Stimulated activated CD8-positive, alpha-beta memory T cell treated with anti-CD3 and anti-CD28 coated beads, Interleukin-2, amount 100 ng/mL, for 1 hour (primary cell): Measurements from ENCODE around the gene ACR.

ENCODE experiments used
- DNase-seq, 2 donors: peaks; one replicate each; pipeline ENCODE4 v3.0.0-alpha.2; 2020; ENCODE audit warnings: low read depth in 2 of 2

ACR gene

DNA sequence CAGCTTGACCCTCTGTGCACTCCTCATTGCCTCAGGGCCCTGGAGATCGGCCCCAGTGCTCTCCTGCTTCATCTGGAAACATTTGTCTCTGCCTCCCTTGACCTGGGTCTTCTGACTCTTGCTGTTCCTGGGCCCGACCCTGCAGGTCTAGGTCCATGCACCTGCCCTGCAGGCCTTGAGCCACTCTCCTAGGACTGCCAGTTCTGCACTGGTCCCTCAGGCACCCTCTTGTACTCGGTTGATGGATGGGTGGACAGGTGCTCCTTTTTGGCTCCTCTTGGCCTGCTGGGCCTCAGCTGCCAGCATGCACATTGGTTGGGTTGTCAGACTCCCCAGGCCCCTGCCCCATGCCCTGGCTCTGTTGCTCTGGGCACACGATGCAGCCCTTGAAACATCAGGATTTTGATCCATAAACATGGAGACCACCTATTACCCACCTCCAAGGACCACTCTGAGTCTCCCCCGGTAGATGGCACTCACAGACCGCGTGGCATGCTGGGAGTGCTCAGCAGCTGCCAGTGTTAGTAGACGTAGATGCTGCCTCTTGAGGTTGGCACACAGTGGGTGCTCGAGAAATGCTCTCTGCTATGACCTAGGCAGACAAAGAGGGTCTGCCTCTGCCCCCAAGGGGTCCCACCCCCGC lies 20.2 kb upstream of the ACR start:
- DNase-seq: no peak

DNA sequence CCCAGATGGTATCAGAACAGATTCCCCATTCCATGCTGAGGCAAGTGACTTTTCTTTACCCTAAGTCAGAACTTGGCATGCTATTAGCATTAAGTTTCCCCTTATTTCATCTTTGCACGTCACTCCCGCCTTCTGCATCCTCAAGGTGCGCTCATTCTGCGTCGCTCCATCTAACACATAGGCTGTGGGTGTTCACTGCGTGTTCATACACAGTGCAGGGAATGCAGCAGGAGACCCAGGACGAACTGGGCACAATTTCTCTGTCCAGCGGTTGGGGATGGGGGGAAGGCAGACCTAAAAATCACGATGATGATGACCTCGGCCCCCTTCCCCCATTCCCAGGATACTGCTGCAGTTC lies 19.7 kb upstream of the ACR start:
- no peak for DNase-seq

DNA sequence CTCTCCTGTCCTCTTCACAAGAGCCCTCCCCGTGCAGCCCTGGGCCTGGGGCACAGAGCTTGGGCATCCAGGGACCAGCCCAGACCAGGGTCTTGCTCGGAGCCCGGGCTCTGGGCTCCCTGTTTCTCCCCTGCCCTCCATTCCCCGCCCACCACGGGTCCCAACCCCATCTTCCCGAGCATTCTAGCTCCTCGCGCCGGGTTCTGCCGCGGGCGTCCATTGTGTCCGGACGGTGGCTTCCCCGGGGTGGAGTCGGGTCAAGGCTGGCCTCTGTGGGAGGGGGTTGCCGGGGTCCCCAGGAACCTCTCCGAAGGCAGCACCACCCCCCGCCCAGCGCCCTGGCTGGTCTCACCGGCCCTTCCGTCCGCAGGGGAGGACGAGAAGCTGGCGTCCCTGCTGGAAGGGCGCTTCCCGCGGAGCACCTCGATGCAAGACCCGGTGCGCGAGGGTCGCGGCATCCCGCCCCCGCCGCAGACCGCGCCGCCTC lies 18.1 kb upstream of the ACR start:
- no peak for DNase-seq

GRCh38 chr22:50720301-50721256 lies 17.4 kb upstream of the ACR start:
- no peak for DNase-seq

DNA sequence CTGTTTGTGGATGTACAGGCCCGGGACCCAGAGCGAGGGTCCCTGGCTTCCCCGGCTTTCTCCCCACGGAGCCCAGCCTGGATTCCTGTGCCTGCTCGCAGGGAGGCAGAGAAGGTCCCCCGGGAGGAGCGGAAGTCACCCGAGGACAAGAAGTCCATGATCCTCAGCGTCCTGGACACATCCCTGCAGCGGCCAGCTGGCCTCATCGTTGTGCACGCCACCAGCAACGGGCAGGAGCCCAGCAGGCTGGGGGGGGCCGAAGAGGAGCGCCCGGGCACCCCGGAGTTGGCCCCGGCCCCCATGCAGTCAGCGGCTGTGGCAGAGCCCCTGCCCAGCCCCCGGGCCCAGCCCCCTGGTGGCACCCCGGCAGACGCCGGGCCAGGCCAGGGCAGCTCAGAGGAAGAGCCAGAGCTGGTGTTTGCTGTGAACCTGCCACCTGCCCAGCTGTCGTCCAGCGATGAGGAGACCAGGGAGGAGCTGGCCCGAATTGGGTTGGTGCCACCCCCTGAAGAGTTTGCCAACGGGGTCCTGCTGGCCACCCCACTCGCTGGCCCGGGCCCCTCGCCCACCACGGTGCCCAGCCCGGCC lies 16.7 kb upstream of the ACR start:
- no peak for DNase-seq

- no peak for DNase-seq
Observed at GRCh38 chr22:50722048-50722701, 15.8 kb upstream of the ACR start.

GRCh38 chr22:50722716-50723428 lies 15.1 kb upstream of the ACR start:
- DNase-seq: no peak

- DNase-seq: no peak
Observed at GRCh38 chr22:50723991-50724390, 14.0 kb upstream of the ACR start.

DNA sequence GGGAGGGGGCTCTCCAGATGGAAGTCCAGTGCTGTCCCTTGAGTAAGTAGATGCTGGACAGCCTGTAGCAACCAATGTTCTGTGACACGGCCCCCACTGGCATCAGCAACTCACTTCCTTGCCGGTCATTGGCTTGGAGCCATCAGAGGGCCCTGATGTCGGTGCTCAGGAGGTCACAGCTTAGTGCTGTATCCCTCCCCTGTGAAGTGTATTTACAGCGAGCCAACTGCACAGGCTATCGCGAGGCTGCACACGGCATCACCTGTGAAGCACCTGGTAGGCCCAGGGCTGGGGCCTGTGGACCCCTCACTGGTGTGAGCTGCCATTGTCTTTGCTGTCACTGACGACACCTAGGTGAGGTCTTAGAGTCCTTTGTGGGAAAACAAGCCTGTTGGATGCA lies 13.4 kb upstream of the ACR start:
- no peak for DNase-seq

- no peak for DNase-seq
Observed at GRCh38 chr22:50725597-50725996, 12.4 kb upstream of the ACR start.

- no peak for DNase-seq
Observed at GRCh38 chr22:50726643-50727340, 11.2 kb upstream of the ACR start.

DNA sequence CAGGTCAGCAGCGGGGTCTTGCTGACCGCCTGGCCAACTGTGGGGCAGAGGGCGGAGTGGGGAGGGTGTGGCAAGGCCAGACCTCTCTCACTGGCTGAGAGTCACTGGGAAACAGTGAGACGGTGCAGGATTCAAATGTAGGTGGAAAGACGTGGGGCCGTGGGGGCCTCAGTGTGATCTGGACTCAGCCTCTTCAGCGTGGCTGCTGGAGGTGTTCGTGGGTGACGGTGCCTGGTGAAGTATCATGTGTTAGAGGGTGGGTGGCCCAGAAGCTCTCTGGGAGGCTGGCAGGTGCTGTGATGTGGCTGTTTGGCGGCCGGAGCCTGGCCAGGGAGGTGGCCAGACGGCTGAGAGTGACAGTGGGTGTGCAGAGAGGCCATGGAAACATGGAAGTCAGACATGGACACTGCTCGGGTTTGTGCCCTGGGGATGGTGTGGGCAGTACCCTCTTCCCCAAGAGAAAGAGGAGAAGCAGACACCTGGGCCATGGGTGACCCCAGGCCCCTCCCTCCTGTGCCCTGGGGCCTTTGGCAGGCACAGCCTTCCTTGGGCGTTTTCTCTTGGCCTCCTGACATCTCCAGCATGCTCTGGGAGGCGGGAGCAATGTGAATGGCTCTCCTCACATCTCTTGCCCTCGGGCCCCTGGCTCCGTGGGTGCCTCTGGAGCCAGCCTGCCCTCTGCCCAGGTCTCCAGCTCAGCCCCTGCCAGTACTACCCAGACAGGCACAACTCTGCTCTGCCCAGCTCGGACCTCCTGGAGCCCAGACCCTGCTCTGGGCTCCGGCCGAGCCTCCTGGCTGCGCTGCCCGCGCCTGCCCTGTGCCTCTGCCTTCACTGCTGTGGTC lies 10.1 kb upstream of the ACR start:
- no peak for DNase-seq

DNA sequence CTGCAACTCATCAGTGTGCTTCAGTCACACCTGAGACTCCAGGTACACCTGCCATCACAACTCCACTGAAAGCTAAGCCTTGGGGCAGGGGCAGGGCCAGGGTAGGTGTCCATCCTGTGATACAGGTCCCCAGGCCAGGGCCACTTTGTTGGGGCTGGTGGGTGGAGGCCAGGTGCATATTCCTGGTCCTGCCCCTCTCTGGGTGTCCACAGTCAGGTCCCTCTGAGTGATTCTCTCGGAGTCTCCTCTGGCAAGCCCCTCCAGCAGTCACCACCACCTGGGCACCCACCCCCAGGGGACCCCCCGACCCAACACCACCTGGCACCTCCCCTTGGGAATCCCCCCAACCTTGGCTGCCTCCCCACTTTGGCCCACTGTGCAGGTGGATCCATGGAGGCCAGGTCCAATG lies 9.5 kb upstream of the ACR start:
- no peak for DNase-seq

DNA sequence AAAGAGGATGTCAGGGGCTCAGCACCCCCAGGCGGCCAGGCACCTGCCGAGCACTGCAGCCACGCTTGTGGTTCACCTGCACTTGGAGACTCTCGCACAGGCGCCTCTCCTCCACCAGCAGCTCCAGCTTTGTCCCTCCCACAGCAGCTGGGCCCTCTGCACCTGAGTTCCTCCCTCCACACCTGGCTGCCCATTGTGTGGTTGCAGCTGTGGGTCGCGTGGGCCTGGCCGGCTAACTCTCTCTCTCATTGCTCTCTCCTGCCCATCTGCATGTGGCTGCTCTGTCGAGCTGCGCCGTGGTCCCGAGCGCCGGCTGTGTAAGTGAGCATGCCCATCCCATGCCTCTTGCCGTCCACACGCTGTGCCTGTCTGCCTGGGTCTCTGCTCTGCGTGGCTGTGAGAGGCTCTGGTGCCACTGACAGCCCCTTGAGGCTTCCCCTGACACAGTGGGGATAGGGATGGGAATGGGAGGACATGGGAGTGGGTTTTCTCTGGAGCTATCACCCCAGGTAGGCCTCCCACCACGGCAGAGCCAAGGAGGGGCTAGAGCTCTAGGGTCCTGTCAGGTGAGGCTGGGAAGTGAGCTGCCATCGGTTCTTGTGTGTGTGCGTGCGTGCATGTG lies 8.5 kb upstream of the ACR start:
- DNase-seq: no peak

- DNase-seq: no peak
Observed at GRCh38 chr22:50730013-50730891, 7.8 kb upstream of the ACR start.

- DNase-seq: no peak
Observed at GRCh38 chr22:50730941-50731661, 6.9 kb upstream of the ACR start.

- peak; percentile 14 to 31 for DNase-seq
Observed at GRCh38 chr22:50731811-50732624, 6.0 kb upstream of the ACR start.
